NAMALWA (cell line): ENCODE data around the gene RBM4.
"Not testable (repeated sequence)": the region's sequence is repeated elsewhere in the genome, so short reads cannot be mapped to it uniquely, and the experiment has no call there.

Experiments
- DNase-seq: peaks from one replicate; pipeline ENCODE4 v3.0.0-alpha.2; 2015; ENCODE audit warnings: low spot score

The RBM4 gene, protein sequence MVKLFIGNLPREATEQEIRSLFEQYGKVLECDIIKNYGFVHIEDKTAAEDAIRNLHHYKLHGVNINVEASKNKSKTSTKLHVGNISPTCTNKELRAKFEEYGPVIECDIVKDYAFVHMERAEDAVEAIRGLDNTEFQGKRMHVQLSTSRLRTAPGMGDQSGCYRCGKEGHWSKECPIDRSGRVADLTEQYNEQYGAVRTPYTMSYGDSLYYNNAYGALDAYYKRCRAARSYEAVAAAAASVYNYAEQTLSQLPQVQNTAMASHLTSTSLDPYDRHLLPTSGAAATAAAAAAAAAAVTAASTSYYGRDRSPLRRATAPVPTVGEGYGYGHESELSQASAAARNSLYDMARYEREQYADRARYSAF

DNA sequence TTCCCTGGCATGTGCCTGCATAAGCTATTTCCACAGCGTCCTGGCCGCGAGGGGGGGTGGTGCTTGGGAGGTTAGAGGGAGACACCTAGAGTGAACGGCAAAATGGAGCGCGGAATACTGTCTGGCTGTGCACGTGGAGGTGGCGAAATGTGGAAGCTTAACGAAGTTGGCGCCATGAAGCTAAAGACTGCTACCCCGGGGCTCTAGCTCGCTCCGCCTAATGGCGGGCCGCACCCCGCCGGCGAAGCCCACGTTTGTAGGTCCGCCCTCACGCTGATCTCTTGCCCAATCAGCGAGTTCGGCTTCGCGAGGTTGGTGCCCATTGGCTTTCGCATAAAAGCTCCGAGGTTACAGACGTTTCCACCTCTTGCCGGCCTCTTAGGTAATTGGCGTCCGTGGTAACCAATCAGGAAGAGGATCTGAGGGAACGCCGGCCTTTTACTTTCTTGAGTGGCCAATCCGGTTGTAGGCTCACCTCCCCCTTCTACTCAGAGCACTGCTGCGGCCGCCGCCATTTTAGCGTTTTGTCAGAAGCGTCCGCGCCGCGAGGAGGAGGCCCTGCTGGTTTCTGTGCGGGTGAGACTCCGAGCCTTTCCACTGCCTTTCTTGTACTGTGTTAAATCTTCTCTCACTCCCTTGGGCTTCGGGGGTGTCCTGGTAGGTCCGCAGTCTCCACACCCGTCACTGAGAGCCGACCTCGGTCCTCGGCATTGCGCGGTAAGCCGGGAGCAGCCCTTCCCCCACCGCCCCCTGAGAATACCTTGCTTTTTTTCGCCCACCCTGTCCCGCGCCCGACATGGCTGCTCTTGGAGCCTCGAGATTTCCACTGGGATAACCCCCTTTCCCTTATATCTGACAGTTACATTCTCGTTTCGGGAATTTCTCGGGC is at the start of gene RBM4:
RBM4 (plus strand) TSS at position 527 of the 889 bp plus-strand sequence. CDS start 1,009 bp downstream, outside the sequence.
- DNase-seq: peak; percentile 100

DNA sequence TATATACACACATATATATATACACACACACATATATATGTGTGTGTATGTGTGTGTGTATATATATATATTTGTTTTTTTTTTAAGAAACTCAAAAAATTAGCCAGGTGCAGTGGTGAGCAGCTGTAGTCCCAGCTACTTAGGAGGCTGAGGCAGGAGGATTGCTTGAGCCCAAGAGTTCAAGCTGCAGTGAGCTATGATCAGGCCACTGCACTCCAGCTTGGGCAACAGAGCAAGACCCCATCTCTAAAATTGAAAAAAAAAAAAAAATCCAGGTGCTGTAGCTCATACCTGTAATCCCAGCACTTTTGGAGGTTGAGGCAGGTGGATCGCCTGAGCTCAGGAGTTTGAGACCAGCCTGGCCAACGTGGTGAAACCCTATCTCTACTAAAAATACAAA is 49.2 kb upstream of the RBM4 start:
- not testable (repeated sequence) for DNase-seq

DNA sequence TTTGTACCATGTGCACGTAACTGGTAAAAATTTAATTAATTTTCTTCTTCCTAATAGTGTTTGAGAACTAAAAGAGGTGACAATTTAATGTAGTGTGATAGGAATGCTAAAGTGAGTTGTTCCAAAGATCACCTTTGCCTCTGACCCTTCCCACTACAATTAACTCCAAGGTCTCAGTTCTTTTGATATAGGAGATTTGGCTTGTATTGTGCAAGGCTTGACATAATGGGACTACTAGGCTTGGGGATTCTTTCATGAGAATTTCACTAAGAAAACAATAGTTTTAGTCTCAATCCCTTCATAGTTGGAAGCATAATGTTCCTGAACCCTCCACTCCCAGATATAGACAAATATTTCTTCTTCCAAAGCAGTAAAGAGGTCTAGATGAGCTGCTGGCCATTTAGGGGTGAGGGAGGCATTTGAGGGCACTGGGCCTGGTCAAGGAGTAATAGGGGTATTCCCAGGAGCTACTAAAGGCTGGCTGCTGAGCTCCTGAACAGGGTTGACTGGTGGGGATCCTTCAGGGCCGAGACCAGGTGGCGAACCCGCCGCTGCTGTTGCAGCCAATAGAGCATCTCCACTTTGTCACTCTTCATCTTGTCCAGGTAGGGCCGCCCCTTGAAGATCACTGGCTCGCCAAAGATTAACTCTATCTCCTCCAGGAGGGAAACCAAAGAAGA is 48.4 kb upstream of the RBM4 start:
- no peak for DNase-seq

DNA sequence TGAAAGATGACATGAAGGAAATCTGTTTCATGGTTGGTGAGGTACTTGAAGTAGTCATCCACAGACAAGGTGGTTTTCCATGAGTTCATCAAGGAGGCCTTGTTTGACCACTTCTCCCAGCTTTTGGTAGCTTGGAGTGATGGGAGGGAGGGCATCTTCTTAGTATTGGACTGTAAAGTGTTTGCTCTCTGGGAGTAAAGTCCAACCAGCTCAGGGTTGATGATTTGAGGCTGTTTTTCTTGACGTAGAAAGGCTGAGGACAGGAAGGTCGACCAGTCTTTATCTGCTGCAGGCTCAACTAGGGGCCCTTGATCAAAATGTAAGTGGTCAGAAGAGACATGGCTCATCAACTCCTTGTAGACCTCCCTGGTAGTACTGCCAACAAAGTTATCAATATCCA is 47.3 kb upstream of the RBM4 start:
- no peak for DNase-seq

DNA sequence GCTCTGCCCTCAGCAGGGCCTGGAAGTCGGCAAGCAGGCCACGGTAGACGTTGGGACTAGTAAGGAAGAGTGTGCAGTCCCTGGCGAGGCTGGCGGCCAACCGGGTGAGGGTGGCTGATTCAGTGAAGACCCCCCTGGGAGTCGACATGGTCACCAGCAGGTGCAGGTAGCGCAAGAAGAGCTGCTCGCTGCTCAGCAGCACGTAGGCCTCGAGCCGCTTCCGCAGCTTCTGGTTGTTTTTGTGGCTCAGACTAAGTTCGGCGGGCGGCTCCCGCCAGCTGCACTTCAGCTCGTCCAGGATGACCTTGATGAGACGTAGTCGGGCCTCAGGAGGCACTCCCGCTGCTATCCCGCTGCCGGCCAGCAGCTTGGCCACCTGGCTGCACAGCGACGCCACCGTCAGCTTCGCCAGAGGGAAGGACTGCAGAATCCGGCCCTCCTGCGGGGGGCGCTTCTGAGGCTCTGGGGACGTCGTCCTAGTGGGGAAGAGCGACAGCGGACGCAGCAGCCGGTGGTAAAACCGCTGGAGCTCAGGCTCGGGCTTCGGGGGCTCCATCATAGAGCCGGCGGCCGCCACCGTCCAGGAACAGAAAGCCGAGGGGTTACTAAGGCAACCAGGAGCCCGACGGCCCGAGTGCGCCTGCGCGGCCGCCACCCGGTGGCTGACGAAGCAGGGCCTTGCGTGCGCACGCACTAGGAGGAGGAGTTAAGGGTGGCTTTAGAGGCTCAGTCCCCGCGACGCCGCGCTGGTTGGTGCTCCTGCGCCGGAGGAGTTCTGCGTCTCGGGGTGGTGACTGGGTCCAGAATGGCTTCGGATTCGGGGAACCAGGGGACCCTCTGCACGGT is 45.8 kb upstream of the RBM4 start, which contains the start of the genes CCDC87 and CCS:
CCDC87 (minus strand) TSS at position 607 of the 846 bp plus-strand sequence; CDS start at position 559, 48 bp downstream.
CCS (plus strand) TSS at position 729 of the 846 bp plus-strand sequence; CDS start at position 806, 77 bp downstream.
- DNase-seq: peak; percentile 98

DNA sequence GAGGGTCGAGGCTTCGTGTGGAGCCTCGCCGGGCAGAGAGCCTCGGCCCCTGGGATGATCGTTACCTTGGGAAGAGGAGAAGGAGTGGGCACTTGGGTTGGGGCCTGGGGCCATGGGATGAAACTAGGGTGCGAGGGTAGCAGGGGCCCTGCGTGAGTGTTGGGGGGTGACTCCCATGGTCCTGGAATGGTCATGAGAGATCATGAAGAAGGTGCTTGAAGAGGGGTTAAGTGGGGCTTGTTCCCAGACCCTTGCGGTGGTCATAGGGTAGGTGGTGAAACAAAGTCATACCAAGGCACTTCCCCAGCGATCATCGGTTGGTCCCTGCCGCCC is 45.2 kb upstream of the RBM4 start:
- no peak for DNase-seq

DNA sequence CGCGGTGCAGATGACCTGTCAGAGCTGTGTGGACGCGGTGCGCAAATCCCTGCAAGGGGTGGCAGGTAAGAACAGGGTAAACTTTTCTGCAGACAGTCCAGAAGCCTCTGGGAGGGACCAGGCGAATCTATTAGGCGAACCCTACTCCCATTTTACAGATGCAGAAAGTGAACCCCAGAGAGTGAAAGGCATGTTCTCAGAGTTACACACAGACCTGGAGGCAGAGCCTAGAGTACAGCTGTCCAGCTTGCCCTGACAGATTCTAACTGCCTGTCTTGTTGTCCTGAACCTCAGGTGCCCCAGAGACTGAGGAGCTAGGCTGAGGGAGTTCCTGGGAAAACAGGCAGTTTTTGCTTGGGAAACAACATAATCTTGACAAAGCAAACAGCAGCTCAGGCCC is 44.9 kb upstream of the RBM4 start:
- DNase-seq: no peak

DNA sequence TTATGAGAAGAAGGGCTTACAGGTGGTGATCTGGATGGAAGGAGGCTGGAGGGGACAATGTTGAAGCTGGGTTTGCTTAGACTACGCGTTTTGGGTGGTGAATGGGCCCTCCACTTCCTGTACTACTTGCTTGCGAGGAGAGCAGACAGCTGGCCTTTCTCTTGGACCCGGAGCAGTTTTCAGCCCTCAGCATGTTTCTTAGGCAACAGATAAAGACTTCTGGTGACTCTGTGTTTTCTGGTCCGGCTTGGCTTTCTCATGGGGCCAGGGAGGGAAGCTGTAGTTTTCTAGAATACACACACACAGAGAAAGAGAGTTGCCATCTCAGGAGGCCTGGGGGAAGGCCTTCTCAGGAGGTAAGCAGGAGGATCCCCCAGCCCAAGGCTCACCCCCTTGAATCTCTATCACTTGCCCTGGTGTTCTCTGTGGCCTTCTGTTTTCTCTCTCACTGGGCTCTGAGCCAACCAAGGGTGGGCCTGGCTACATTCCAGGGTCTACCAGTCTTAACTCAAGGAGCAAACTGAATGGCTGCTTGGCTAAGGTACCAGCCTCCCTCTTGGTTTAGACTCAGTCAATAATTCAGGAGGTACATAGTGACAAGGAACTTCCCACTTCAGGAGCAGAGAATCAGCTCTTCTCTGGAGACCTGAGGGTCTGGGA is 43.1 kb upstream of the RBM4 start:
- DNase-seq: no peak

DNA sequence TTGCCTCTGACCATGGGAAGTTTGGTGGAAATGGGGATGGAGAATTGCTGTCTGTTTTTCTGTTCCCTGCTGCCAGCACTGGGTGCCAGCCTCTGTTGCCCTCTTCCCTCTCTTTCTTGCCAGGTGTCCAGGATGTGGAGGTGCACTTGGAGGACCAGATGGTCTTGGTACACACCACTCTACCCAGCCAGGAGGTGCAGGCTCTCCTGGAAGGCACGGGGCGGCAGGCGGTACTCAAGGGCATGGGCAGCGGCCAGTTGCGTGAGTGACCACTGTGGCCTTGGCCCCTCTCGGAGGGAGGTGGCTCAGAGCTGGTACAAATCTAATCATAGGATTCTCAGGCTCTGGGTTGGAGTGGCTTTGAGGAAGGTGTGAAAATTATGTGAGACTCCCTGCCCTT is 39.5 kb upstream of the RBM4 start:
- no peak for DNase-seq

DNA sequence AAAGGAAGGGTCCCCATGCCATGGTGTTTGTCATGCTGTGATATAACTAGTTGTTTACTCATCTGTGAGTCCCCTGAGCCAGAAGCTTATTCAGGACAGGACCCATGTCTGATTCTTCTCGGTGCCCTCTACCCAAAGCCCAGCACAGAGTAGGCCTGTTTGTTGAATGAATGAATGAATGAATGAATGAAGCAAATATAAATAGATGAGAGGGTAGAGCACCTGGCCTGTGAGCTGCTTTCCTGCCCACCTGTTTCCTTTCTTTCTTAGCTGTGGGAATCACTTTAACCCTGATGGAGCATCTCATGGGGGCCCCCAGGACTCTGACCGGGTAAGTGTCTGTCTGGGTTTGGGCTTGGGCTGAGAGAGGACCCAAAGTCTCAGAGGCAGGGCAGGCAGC is 38.3 kb upstream of the RBM4 start:
- DNase-seq: no peak

DNA sequence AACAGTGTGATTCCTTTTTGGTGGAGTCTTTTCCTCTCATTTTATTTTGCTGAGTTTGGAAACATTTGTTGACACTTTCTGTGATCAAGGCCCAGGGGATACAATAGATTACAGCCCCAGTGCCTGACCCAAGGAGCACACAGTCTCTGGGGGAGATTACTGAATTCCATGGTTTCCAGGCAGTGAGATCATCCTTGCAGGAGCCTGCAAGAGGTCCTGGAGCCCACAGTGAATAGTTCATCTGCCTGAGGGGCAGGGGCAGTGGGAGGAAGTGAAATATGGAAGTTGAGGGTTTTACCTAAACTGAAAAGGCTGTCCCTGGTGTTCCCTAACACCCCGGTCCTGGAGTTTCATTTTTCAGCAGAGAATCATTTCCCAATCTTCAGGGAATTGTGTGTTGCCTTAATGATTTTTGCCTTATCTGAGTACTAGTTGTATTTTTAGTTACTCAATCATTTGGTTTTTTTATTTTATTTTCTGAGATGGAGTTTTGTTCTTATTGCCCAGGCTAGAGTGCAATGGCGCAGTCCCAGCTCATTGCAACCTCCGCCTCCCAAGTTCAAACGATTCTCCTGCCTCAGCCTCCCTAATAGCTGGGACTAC is 37.8 kb upstream of the RBM4 start:
- no peak for DNase-seq

DNA sequence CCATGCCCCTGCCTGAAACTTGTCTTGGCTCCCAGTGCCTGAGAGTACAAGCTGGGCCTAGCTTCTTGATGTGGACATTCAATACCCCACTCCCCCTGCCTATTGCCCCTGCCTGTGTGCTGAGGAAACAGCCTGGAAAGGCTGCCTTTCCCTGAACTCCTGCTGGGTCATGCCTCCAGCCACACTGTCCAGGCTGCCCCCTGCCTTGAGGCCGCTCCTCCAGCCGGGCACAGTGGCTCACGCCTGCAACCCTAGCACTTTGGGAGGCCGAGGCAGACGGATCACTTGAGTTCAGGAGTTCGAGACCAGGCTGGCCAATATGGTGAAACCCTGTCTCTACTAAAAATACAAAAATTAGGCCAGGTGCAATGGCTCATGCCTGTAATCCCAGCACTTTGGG is 35.4 kb upstream of the RBM4 start:
- no peak for DNase-seq

DNA sequence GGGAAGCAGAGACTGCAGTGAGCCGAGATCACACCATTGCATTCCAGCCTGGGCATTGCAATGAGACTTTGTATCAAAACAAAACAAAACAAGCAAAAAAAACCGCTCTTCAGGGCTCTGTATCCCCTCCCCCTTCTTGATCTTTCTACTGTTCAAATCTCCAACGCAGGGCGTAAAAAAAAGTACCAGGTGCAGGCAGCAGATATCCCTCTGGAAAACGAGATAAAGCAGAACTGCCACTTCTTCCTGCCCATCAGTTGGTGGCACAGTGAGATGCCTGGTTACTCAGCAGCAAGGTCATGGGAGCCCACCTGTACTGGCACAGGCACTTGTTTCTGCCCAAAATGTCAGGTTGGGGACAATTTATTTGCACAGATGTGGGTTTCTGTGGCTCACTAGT is 34.3 kb upstream of the RBM4 start:
- no peak for DNase-seq

DNA sequence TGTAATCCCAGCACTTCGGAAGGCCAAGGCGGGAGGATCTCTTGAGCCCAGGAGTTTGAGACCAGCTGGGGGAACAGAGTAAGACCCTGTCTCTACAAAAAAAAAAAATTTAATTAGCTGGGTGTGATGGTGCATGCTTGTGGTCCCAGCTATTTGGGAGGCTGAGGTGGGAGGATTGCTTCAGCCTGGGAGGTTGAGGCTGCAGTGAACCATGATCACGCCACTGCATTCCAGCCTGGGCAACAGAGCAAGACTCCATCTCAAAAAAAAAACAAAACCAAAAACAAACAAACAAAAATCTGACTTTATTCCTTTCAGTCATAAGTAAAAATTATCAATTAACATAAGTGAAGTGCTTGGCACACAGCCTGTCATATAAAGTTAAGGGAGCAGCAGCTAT is 31.9 kb upstream of the RBM4 start:
- not testable (repeated sequence) for DNase-seq

DNA sequence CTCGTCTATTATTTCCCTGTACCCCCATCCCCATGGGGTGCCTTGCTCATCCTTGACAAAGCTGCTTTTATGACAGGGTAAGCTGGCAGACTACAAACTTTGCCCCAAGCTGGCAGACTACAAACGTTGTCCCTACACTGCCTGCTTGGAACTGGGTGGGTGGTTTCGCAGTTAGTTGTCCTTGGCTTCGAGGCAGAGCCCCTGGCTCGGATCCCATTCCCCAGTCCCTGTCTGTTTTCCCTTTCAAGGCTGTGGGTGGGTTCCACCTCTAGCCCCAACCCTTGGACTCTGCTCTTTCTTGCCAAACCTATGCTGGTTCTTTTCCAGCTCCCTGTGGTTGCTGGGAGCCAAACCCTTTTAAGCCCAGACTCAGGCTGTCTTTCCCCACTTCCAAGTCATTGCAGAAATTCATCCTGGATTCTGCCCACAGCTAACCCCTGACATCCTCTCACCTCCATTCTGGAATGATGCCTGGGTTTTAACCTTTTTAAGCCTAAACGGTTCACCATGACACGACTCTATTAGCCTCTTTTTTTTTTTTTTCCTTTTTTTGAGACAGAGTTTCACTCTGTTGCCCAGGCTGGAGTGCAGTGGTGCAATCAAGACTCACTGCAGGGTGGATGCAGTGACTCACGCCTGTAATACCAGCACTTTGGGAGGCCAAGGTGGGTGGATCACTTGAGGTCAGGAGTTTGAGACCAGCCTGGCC is 31.2 kb upstream of the RBM4 start:
- DNase-seq: no peak

DNA sequence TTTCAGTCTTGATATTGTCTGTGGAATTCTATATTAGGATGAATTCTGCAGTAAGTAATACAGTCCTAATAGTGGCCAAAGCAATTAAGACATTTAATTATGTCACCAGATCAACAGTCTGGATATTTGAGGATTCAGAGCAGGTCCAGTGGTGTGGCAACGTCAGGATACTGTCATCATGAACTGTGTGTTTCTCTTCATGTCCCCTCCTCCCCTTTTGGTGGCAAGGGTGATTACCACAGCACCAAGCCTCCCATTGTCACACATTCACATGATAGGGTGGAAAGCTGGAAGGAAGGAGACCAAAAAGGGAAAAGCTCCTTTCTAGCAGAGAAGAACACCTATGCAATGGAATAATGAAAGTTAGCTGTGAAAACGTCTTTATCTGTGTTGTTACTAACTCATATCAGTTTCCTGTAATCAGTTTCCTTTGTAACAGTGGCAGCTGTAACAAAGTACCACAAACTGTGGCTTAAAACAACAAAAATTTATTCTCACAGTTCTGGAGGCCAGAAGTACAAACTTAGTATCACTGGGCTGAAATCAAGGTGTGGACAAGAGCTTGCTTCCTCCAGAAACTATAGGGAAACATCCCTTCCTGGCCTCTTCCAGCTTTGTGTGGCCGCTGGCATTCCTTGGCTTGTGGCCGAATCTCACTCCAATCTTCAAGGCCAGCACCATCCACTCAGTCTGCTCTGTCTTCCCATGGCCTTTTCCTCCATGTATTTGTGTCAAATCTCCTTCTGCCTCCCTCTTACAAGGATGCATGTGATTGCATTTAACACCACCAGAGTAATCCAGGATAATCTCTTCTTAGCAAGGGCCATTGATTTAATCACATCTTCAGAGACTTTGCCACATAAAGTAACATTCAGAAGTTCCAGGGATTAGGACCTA is 28.5 kb upstream of the RBM4 start:
- DNase-seq: no peak

DNA sequence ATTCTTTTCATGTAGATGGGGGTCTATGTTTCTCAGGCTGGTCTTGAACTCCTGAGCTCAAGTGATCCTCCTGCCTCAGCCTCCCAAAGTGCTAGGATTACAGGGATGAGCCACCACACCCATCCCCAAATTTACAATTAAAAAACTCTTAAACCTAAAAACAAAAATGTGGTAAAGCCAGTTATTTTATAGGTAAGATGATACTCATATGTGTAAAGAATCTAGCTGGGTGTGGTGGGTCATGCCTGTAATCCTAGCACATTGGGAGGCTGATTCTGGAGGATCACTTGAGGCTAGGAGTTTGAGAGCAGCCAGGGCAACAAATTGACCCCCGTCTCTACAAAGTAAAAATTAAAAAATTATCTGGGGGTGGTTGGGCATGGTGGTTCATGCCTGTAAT is 26.0 kb upstream of the RBM4 start:
- DNase-seq: no peak

DNA sequence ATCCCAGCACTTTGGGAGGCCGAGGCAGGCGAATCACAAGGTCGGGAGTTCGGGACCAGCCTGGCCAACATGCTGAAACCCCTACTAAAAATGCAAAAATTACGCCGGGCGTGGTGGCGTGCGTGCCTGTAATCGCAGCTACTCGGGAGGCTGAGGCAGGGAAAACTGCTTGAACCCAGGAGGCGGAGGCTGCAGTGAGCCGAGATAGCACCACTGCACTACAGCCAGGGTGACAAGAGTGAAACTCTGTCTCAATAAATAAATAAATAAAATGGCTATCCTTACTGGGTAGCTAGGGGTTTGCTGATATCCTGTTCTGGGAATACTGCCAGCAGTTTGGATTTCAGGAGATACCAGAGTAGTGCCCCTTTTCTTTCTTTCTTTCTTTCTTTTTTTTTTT is 24.4 kb upstream of the RBM4 start:
- no peak for DNase-seq
